ENCODE measurements around the gene CHRM1.
"Not testable (repeated sequence)": the region's sequence is repeated elsewhere in the genome, so short reads cannot be mapped to it uniquely, and the experiment has no call there.

CHRM1 gene

DNA sequence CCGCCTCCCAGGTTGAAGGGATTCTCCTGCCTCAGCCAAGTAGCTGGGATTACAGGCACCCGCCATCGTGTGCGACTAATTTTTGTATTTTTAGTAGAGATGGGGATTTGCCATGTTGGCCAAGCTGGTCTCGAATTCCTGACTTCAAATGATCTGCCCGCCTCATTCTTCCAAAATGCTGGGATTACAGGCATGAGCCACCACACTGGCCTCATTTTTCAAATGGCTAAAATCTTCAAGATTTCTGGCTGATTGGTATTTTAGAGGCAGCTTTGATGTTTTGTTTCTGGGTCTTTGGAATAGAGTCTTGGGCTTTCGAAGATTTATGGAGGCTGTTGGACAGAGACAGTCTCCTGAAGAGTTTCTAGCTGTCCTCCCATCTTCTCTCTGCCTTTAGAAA, 46.3 kb downstream of the CHRM1 start:
- DNase-seq = no peak

DNA sequence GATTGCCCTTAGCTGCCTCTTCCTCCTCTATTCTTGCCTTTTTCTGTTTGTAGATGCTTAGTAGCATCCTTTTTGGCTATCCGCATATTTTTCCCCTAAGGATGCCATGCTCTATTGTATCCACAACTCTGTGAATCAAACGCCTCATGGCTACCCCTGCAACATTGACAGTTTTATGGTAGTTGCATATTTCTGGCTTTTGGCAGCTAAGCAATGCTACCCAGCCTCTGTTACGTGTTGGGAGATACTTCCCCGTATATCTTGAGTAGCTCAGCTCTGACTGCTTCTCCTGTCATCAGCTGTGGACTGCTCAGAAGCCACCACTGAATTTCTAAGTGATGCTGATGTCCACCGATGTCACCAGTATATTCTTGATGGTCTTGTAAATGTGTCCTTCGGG, 55.5 kb downstream of the CHRM1 start:
- no peak for DNase-seq

DNA sequence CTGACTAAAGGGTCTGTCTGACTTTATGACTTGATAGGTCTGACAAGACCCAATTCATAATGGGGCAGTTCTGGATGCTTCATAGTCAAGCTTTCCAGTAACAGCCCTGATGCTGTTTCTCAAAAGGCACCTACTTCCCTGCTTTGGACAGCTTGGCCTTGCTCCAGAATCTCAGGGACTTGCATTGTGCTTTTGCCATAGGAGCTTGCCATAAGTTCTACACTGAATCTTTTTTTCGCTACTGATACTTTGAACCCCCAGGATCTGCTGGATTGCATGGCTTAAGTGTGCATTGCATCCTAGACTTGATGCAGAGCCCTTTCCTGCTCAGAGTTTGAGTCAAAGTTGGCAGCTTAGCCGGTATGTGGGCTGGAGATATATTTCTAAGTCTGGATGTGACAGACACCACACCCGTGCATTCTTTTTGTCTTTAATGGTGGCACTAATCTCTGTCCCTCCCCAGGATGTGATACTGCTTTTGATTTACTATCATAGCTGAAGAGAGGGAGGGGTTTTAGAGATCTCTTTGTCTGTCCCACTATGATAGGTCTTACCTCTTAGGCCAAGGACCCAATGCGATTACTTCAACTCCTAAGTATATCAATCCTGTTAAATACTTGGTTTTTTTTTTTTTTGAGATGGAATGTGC, 57.4 kb downstream of the CHRM1 start:
- DNase-seq = no peak

DNA sequence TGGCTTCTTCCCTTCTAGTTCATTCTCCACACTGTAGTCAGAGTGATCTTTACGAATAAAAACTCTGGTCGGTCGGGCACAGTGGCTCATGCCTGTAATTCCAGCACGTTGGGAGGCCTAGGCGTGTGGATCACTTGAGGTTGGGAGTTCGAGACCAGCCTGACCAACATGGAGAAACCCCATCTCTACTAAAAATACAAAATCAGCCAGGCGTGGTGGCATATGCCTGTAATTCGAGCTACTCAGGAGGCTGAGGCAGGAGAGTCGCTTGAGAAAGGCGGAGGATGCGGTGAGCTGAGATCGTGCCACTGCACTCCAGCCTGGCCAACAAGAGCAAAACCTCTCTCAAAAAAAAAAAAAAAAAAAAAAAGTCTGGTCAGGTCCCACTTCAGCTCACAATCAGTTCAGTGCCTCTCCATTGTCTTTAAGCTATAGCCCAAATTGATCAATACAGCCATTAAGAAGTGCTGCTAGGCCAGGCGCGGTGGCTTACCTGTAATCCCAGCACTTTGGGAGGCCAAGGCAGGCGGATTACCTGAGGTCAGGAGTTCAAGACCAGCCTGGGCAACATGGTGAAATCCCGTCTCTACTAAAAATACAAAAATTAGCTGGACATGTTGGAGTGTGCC, 59.5 kb downstream of the CHRM1 start:
- DNase-seq = not testable (repeated sequence)

- no peak for DNase-seq
Observed at GRCh38 chr11:62860835-62861563, 60.2 kb downstream of the CHRM1 start.

GRCh38 chr11:62859281-62859703, 61.9 kb downstream of the CHRM1 start:
- DNase-seq = not testable (repeated sequence)
